ENCODE data around the gene GLRX.

DNA sequence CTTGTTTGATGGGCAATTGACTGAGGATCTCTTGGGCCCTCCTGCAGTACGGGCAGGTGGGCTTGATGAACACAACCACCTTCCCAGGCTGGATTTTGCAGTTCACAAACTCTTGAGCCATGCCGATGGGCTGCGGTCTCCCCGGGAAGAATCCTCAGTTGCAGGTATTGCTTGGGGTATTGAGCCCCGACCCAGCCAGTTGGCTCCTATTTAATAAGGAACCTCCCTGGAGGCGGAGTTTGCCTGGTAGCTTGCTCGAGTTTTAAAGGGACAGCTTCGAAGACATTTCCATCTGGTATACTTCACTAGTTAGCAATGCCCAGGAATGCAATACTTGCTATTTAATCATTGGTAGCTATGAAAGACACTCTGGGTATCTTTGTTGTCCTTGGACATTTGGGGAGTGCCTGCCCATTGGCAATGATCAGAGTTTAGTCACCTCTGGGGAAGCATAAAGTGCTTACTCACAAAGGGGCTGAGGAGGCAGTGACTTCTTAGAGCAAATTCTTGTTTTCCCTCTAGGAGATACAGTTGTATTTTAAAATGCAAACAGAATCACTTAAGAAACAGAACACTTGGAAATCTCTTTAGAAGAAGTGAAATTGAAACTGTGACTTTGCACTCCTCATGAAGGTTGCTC, at the start of gene GLRX:
- TF ChIP-seq, protein P1, sequence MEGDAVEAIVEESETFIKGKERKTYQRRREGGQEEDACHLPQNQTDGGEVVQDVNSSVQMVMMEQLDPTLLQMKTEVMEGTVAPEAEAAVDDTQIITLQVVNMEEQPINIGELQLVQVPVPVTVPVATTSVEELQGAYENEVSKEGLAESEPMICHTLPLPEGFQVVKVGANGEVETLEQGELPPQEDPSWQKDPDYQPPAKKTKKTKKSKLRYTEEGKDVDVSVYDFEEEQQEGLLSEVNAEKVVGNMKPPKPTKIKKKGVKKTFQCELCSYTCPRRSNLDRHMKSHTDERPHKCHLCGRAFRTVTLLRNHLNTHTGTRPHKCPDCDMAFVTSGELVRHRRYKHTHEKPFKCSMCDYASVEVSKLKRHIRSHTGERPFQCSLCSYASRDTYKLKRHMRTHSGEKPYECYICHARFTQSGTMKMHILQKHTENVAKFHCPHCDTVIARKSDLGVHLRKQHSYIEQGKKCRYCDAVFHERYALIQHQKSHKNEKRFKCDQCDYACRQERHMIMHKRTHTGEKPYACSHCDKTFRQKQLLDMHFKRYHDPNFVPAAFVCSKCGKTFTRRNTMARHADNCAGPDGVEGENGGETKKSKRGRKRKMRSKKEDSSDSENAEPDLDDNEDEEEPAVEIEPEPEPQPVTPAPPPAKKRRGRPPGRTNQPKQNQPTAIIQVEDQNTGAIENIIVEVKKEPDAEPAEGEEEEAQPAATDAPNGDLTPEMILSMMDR (IDR thresholded peaks at IDR 0.05 in 2 of 3, conservative IDR thresholded peaks at IDR 0.05 in 1 of 3; ENCODE audit: control insufficient read depth in 2 of 3, extremely low read depth in 1 of 3, insufficient read depth in 1 of 3, low read depth in 3 of 3, low read length in 3 of 3) = no peak
- TF ChIP-seq BHLHE40 (IDR thresholded peaks at IDR 0.05; ENCODE audit: borderline replicate concordance in 1 of 2, low read depth in 2 of 2, low read length in 1 of 2) (no peak), NFXL1 (IDR thresholded peaks at IDR 0.05; ENCODE audit: borderline replicate concordance) (no peak), TAF1 (IDR thresholded peaks at IDR 0.05; ENCODE audit: borderline replicate concordance, low read depth, low read length) (no peak)
- TF ChIP-seq, protein P2, sequence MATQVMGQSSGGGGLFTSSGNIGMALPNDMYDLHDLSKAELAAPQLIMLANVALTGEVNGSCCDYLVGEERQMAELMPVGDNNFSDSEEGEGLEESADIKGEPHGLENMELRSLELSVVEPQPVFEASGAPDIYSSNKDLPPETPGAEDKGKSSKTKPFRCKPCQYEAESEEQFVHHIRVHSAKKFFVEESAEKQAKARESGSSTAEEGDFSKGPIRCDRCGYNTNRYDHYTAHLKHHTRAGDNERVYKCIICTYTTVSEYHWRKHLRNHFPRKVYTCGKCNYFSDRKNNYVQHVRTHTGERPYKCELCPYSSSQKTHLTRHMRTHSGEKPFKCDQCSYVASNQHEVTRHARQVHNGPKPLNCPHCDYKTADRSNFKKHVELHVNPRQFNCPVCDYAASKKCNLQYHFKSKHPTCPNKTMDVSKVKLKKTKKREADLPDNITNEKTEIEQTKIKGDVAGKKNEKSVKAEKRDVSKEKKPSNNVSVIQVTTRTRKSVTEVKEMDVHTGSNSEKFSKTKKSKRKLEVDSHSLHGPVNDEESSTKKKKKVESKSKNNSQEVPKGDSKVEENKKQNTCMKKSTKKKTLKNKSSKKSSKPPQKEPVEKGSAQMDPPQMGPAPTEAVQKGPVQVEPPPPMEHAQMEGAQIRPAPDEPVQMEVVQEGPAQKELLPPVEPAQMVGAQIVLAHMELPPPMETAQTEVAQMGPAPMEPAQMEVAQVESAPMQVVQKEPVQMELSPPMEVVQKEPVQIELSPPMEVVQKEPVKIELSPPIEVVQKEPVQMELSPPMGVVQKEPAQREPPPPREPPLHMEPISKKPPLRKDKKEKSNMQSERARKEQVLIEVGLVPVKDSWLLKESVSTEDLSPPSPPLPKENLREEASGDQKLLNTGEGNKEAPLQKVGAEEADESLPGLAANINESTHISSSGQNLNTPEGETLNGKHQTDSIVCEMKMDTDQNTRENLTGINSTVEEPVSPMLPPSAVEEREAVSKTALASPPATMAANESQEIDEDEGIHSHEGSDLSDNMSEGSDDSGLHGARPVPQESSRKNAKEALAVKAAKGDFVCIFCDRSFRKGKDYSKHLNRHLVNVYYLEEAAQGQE (IDR thresholded peaks at IDR 0.05; ENCODE audit: low read depth, low read length) = no peak
- TF ChIP-seq, protein P3, sequence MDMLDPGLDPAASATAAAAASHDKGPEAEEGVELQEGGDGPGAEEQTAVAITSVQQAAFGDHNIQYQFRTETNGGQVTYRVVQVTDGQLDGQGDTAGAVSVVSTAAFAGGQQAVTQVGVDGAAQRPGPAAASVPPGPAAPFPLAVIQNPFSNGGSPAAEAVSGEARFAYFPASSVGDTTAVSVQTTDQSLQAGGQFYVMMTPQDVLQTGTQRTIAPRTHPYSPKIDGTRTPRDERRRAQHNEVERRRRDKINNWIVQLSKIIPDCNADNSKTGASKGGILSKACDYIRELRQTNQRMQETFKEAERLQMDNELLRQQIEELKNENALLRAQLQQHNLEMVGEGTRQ (IDR thresholded peaks at IDR 0.05; ENCODE audit: borderline replicate concordance, low read depth, low read length) = no peak
